ENCODE results near the gene UBN1. TPM values are rescaled to one million over a fixed set of nuclear protein-coding genes. Genes with fewer than 3 reads are reported as not detected.
A peak's percentile ranks its signal among the peaks of the same experiment; 100 is the strongest.

The UBN1 gene
- polyA plus RNA-seq (2013, experiment 1 of 4) = 41.6 TPM
- polyA plus RNA-seq (2013, experiment 2 of 4) = 42.3 TPM
- polyA plus RNA-seq (2013, experiment 3 of 4) = 31.6 TPM
- polyA plus RNA-seq (2013, experiment 4 of 4) = 33.5 TPM

GRCh38 chr16:4846901-4847773 is at the start of gene UBN1, which contains the start of gene GLYR1:
Gene UBN1 (plus strand): TSS chr16:4847481. CDS start chr16:4852918, 5,437 bp downstream.
Gene GLYR1 (minus strand): TSS chr16:4847288. CDS start chr16:4847265, 23 bp downstream.
- peaks cover 13% of the 10 kb centered on the region for H3K4me1 ChIP-seq (ENCODE audit: control insufficient read depth, insufficient read depth, low read length)
- H3K9me3 ChIP-seq (ENCODE audit: control insufficient read depth, low read length) = no peaks in the 10 kb centered on the region
- H3K36me3 ChIP-seq (ENCODE audit: control insufficient read depth, insufficient read depth, low read length) = peaks cover 21% of the 10 kb centered on the region

GRCh38 chr16:4797805-4798252 is 49.5 kb upstream of the UBN1 start:
- H3K27ac ChIP-seq (ENCODE audit: insufficient read depth, low read depth, low read length, poor library complexity, severe bottlenecking) = no peak overlapping the region
- H3K4me1 ChIP-seq (ENCODE audit: control insufficient read depth, insufficient read depth, low read length) = no peaks in the 10 kb centered on the region
- no peak overlapping the region for H3K4me3 ChIP-seq (ENCODE audit: insufficient read depth, low read depth, low read length)
- H3K27me3 ChIP-seq (ENCODE audit: control insufficient read depth, insufficient read depth, low read length, poor library complexity, severe bottlenecking) = no peaks in the 10 kb centered on the region
- WGBS, 2 experiments = 95 to 96% methylated on average over 22 of the region's 22 CpGs
- H3K9me3 ChIP-seq (ENCODE audit: control insufficient read depth, low read length) = no peaks in the 10 kb centered on the region
- peaks cover 5% of the 10 kb centered on the region for H3K36me3 ChIP-seq (ENCODE audit: control insufficient read depth, insufficient read depth, low read length)

More at GRCh38 chr16:4846901-4847773, at the start of gene UBN1, which contains the start of gene GLYR1:
- H3K4me3 ChIP-seq (ENCODE audit: insufficient read depth, low read depth, low read length) = peak within 1 kb of the TSS; percentile 95
- peak within 1 kb of the TSS; percentile 85 for H3K27ac ChIP-seq (ENCODE audit: insufficient read depth, low read depth, low read length, poor library complexity, severe bottlenecking)
- 0% methylated on average over 126 of the region's 126 CpGs for WGBS, 2 experiments
- no peaks in the 10 kb centered on the region for H3K27me3 ChIP-seq (ENCODE audit: control insufficient read depth, insufficient read depth, low read length, poor library complexity, severe bottlenecking)

- H3K27ac ChIP-seq (ENCODE audit: insufficient read depth, low read depth, low read length, poor library complexity, severe bottlenecking) = no peak overlapping the region
- 90 to 93% methylated on average over 16 of the region's 16 CpGs for WGBS, 2 experiments
- H3K4me1 ChIP-seq (ENCODE audit: control insufficient read depth, insufficient read depth, low read length) = peaks cover 3% of the 10 kb centered on the region
- H3K27me3 ChIP-seq (ENCODE audit: control insufficient read depth, insufficient read depth, low read length, poor library complexity, severe bottlenecking) = no peaks in the 10 kb centered on the region
- peaks cover 5% of the 10 kb centered on the region for H3K36me3 ChIP-seq (ENCODE audit: control insufficient read depth, insufficient read depth, low read length)
- no peaks in the 10 kb centered on the region for H3K9me3 ChIP-seq (ENCODE audit: control insufficient read depth, low read length)
- no peak overlapping the region for H3K4me3 ChIP-seq (ENCODE audit: insufficient read depth, low read depth, low read length)
Measured at GRCh38 chr16:4798456-4798855, 48.8 kb upstream of the UBN1 start.

- Histone ChIP-seq H3K36me3 (ENCODE audit: control insufficient read depth, insufficient read depth, low read length) (peaks cover 7% of the 10 kb centered on the region), H3K27ac (ENCODE audit: insufficient read depth, low read depth, low read length, poor library complexity, severe bottlenecking) (no peak overlapping the region), H3K9me3 (ENCODE audit: control insufficient read depth, low read length) (no peaks in the 10 kb centered on the region), H3K4me1 (ENCODE audit: control insufficient read depth, insufficient read depth, low read length) (peaks cover 12% of the 10 kb centered on the region), H3K4me3 (ENCODE audit: insufficient read depth, low read depth, low read length) (no peak overlapping the region), H3K27me3 (ENCODE audit: control insufficient read depth, insufficient read depth, low read length, poor library complexity, severe bottlenecking) (no peaks in the 10 kb centered on the region)
- 95 to 96% methylated on average over 19 of the region's 19 CpGs for WGBS, 2 experiments
Measured at GRCh38 chr16:4799171-4799855, 48.0 kb upstream of the UBN1 start.

- WGBS, 2 experiments = 93 to 94% methylated on average over 17 of the region's 17 CpGs
- Histone ChIP-seq H3K4me3 (ENCODE audit: insufficient read depth, low read depth, low read length) (no peak overlapping the region), H3K9me3 (ENCODE audit: control insufficient read depth, low read length) (no peaks in the 10 kb centered on the region), H3K36me3 (ENCODE audit: control insufficient read depth, insufficient read depth, low read length) (peaks cover 9% of the 10 kb centered on the region), H3K4me1 (ENCODE audit: control insufficient read depth, insufficient read depth, low read length) (peaks cover 13% of the 10 kb centered on the region), H3K27ac (ENCODE audit: insufficient read depth, low read depth, low read length, poor library complexity, severe bottlenecking) (no peak overlapping the region), H3K27me3 (ENCODE audit: control insufficient read depth, insufficient read depth, low read length, poor library complexity, severe bottlenecking) (no peaks in the 10 kb centered on the region)
Measured at GRCh38 chr16:4800290-4801041, 46.8 kb upstream of the UBN1 start.

GRCh38 chr16:4801051-4801961 is 46.0 kb upstream of the UBN1 start:
- no peaks in the 10 kb centered on the region for H3K9me3 ChIP-seq (ENCODE audit: control insufficient read depth, low read length)
- H3K27me3 ChIP-seq (ENCODE audit: control insufficient read depth, insufficient read depth, low read length, poor library complexity, severe bottlenecking) = no peaks in the 10 kb centered on the region
- peaks cover 13% of the 10 kb centered on the region for H3K4me1 ChIP-seq (ENCODE audit: control insufficient read depth, insufficient read depth, low read length)
- H3K27ac ChIP-seq (ENCODE audit: insufficient read depth, low read depth, low read length, poor library complexity, severe bottlenecking) = no peak overlapping the region
- 49 to 52% methylated on average over 29 of the region's 29 CpGs for WGBS, 2 experiments
- peaks cover 11% of the 10 kb centered on the region for H3K36me3 ChIP-seq (ENCODE audit: control insufficient read depth, insufficient read depth, low read length)
- peak overlapping the region; percentile 79 for H3K4me3 ChIP-seq (ENCODE audit: insufficient read depth, low read depth, low read length)

GRCh38 chr16:4801962-4802658 is 45.2 kb upstream of the UBN1 start, which contains the start of gene ROGDI:
Gene ROGDI (minus strand): TSS chr16:4802633. CDS start chr16:4802571, 62 bp downstream.
- Histone ChIP-seq H3K27ac (ENCODE audit: insufficient read depth, low read depth, low read length, poor library complexity, severe bottlenecking) (peak within 1 kb of the TSS; percentile 93), H3K36me3 (ENCODE audit: control insufficient read depth, insufficient read depth, low read length) (peaks cover 15% of the 10 kb centered on the region), H3K9me3 (ENCODE audit: control insufficient read depth, low read length) (no peaks in the 10 kb centered on the region), H3K4me1 (ENCODE audit: control insufficient read depth, insufficient read depth, low read length) (peaks cover 13% of the 10 kb centered on the region), H3K27me3 (ENCODE audit: control insufficient read depth, insufficient read depth, low read length, poor library complexity, severe bottlenecking) (no peaks in the 10 kb centered on the region), H3K4me3 (ENCODE audit: insufficient read depth, low read depth, low read length) (peak within 1 kb of the TSS; percentile 79)
- WGBS, 2 experiments = 0% methylated on average over 70 of the region's 70 CpGs

GRCh38 chr16:4802659-4803287 is 44.5 kb upstream of the UBN1 start:
- Histone ChIP-seq H3K9me3 (ENCODE audit: control insufficient read depth, low read length) (no peaks in the 10 kb centered on the region), H3K36me3 (ENCODE audit: control insufficient read depth, insufficient read depth, low read length) (peaks cover 22% of the 10 kb centered on the region), H3K4me1 (ENCODE audit: control insufficient read depth, insufficient read depth, low read length) (peaks cover 13% of the 10 kb centered on the region), H3K27ac (ENCODE audit: insufficient read depth, low read depth, low read length, poor library complexity, severe bottlenecking) (peak overlapping the region; percentile 93), H3K27me3 (ENCODE audit: control insufficient read depth, insufficient read depth, low read length, poor library complexity, severe bottlenecking) (no peaks in the 10 kb centered on the region), H3K4me3 (ENCODE audit: insufficient read depth, low read depth, low read length) (peak overlapping the region; percentile 79)
- 0% methylated on average over 59 of the region's 59 CpGs for WGBS, 2 experiments
